Measurements from ENCODE around the gene HSPB9.

HSPB9 gene

GRCh38 chr17:42101513-42102292 is 20.9 kb upstream of the HSPB9 start:
- DNase-seq: peak; percentile 52

GRCh38 chr17:42103221-42103954 is 19.2 kb upstream of the HSPB9 start:
- no peak for DNase-seq

- DNase-seq: no peak
Measured at GRCh38 chr17:42104264-42104663, 18.3 kb upstream of the HSPB9 start.

- no peak for DNase-seq
Measured at GRCh38 chr17:42106009-42106408, 16.6 kb upstream of the HSPB9 start.

GRCh38 chr17:42107124-42107523 is 15.5 kb upstream of the HSPB9 start:
- no peak for DNase-seq

- DNase-seq: no peak
Measured at GRCh38 chr17:42107597-42108576, 14.7 kb upstream of the HSPB9 start.

GRCh38 chr17:42109086-42109485 is 13.5 kb upstream of the HSPB9 start:
- no peak for DNase-seq

GRCh38 chr17:42110301-42111264 is 12.0 kb upstream of the HSPB9 start:
- DNase-seq: no peak

GRCh38 chr17:42111265-42111636 is 11.4 kb upstream of the HSPB9 start:
- DNase-seq: no peak

- no peak for DNase-seq
Measured at GRCh38 chr17:42111871-42112551, 10.6 kb upstream of the HSPB9 start.

GRCh38 chr17:42112552-42113176 is 9.9 kb upstream of the HSPB9 start, which contains the start of gene DHX58:
Gene DHX58 (minus strand): TSS chr17:42112714. CDS start chr17:42111892, 822 bp downstream.
- DNase-seq: peak; percentile 93

- no peak for DNase-seq
Measured at GRCh38 chr17:42113293-42114069, 9.1 kb upstream of the HSPB9 start.

- DNase-seq: no peak
Measured at GRCh38 chr17:42114118-42114517, 8.5 kb upstream of the HSPB9 start.

- peak; percentile 69 for DNase-seq
Measured at GRCh38 chr17:42116705-42117396, 5.8 kb upstream of the HSPB9 start.

- no peak for DNase-seq
Measured at GRCh38 chr17:42117397-42118125, 5.0 kb upstream of the HSPB9 start.

- no peak for DNase-seq
Measured at GRCh38 chr17:42118126-42118510, 4.5 kb upstream of the HSPB9 start.

GRCh38 chr17:42118545-42118944 is 4.1 kb upstream of the HSPB9 start:
- DNase-seq: peak; percentile 13

- no peak for DNase-seq
Measured at GRCh38 chr17:42119301-42119700, 3.3 kb upstream of the HSPB9 start.

Measured in KG1 (cell line).